ENCODE measurements around the gene RUFY2. TPM values are rescaled to one million over a fixed set of nuclear protein-coding genes. Genes with fewer than 3 reads are reported as not detected.

The RUFY2 gene
- total and polyA plus RNA-seq, 10 donors: 4.5 to 33.1 (median 22.1) TPM

- WGBS, 5 donors: 58 to 81% (median 74%) methylated on average over 2 of the region's 2 CpGs
- Histone ChIP-seq H3K4me1 (peaks cover 0 to 5% (median 0%) of the 10 kb centered on the region in 6 donors), H3K27ac (no peak overlapping the region), H3K27me3 (replicated peaks in 1 of 7) (no peaks in the 10 kb centered on the region), H3K9me3 (peaks cover 0 to 2% (median 0%) of the 10 kb centered on the region in 8 donors), H3K36me3 (peaks cover 0 to 91% (median 24%) of the 10 kb centered on the region in 6 donors), H3K4me3 (no peak overlapping the region)
- intact Hi-C loops (cut with DNase I; ENCODE audit: low total_unique reads): no loop called here
- no peak for DNase-seq
- no peak for TF ChIP-seq POLR2A (IDR thresholded peaks at IDR 0.05)
- no peak for TF ChIP-seq POLR2AphosphoS5 (IDR thresholded peaks at IDR 0.05)
- no peak for TF ChIP-seq CTCF (IDR thresholded peaks at IDR 0.05 in 8 of 11, conservative IDR thresholded peaks at IDR 0.05 in 3 of 11)
Measured at GRCh38 chr10:68365611-68366010, 41.5 kb downstream of the RUFY2 start.

GRCh38 chr10:68364101-68364886 is 42.8 kb downstream of the RUFY2 start:
- H3K9me3 ChIP-seq: no peaks in the 10 kb centered on the region
- H3K27ac ChIP-seq: no peak overlapping the region
- intact Hi-C loops (cut with DNase I; ENCODE audit: low total_unique reads): no loop called here
- H3K27me3 ChIP-seq (replicated peaks in 1 of 7): no peaks in the 10 kb centered on the region
- peaks cover 0 to 5% (median 0%) of the 10 kb centered on the region in 6 donors for H3K4me1 ChIP-seq
- H3K36me3 ChIP-seq: peaks cover 0 to 89% (median 24%) of the 10 kb centered on the region in 6 donors
- no peak overlapping the region for H3K4me3 ChIP-seq
- no peak for TF ChIP-seq POLR2A (IDR thresholded peaks at IDR 0.05)
- 78 to 91% (median 83%) methylated on average over 3 of the region's 3 CpGs for WGBS, 5 donors
- no peak for DNase-seq

GRCh38 chr10:68362590-68362989 is 44.5 kb downstream of the RUFY2 start:
- 53 to 65% (median 60%) methylated on average over 3 of the region's 3 CpGs for WGBS, 5 donors
- Histone ChIP-seq H3K27ac (peak overlapping the region in 1 of 8 donors; percentile 5), H3K9me3 (no peaks in the 10 kb centered on the region), H3K4me3 (no peak overlapping the region), H3K4me1 (peaks cover 0 to 5% (median 0%) of the 10 kb centered on the region in 6 donors), H3K36me3 (peaks cover 0 to 88% (median 29%) of the 10 kb centered on the region in 6 donors), H3K27me3 (replicated peaks in 1 of 7) (no peaks in the 10 kb centered on the region)
- intact Hi-C loops (cut with DNase I; ENCODE audit: low total_unique reads): no loop called here
- TF ChIP-seq CTCF (IDR thresholded peaks at IDR 0.05 in 8 of 11, conservative IDR thresholded peaks at IDR 0.05 in 3 of 11) (no peak), POLR2AphosphoS5 (IDR thresholded peaks at IDR 0.05) (no peak), POLR2A (IDR thresholded peaks at IDR 0.05) (no peak)
- DNase-seq: no peak

- WGBS, 5 donors: 95 to 98% (median 98%) methylated on average over 6 of the region's 6 CpGs
- TF ChIP-seq POLR2AphosphoS5 (IDR thresholded peaks at IDR 0.05) (no peak), CTCF (IDR thresholded peaks at IDR 0.05 in 8 of 11, conservative IDR thresholded peaks at IDR 0.05 in 3 of 11) (no peak), POLR2A (IDR thresholded peaks at IDR 0.05) (no peak)
- H3K4me1 ChIP-seq: peaks cover 0 to 5% (median 0%) of the 10 kb centered on the region in 6 donors
- no peaks in the 10 kb centered on the region for H3K9me3 ChIP-seq
- peaks cover 0 to 95% (median 42%) of the 10 kb centered on the region in 6 donors for H3K36me3 ChIP-seq
- H3K27me3 ChIP-seq (replicated peaks in 1 of 7): no peaks in the 10 kb centered on the region
- no peak for DNase-seq
- H3K27ac ChIP-seq: no peak overlapping the region
- intact Hi-C loops (cut with DNase I; ENCODE audit: low total_unique reads): no loop called here
- no peak overlapping the region for H3K4me3 ChIP-seq
Measured at GRCh38 chr10:68359189-68359588, 47.9 kb downstream of the RUFY2 start.

Data from spleen (tissue), 11 donors.